HG02678 (cell line): ENCODE results near the gene TMX4.
"Not testable (repeated sequence)": the region's sequence is repeated elsewhere in the genome, so short reads cannot be mapped to it uniquely, and the experiment has no call there.

ENCODE experiments used
- ATAC-seq: cut with Tn5 transposase; IDR thresholded peaks from one replicate; pipeline ENCODE4 v1.9.1; 2021; ENCODE audit warnings: mild to moderate bottlenecking, moderate library complexity; ENCODE audit not compliant: unreplicated experiment

Gene TMX4

GRCh38 chr20:8019246-8019997 is at the start of gene TMX4:
TMX4 (minus strand) TSS chr20:8019761; CDS start chr20:8019613, 148 bp downstream.
- peak; percentile 89 for ATAC-seq

- no peak for ATAC-seq
Observed at GRCh38 chr20:8067082-8067481, 47.5 kb upstream of the TMX4 start.

- no peak for ATAC-seq
Observed at GRCh38 chr20:8066662-8067061, 47.1 kb upstream of the TMX4 start.

- no peak for ATAC-seq
Observed at GRCh38 chr20:8065691-8066090, 46.1 kb upstream of the TMX4 start.

- no peak for ATAC-seq
Observed at GRCh38 chr20:8062756-8063155, 43.2 kb upstream of the TMX4 start.

GRCh38 chr20:8061861-8062518 is 42.4 kb upstream of the TMX4 start:
- ATAC-seq: no peak

- ATAC-seq: no peak
Observed at GRCh38 chr20:8060977-8061376, 41.4 kb upstream of the TMX4 start.

GRCh38 chr20:8057871-8058270 is 38.3 kb upstream of the TMX4 start:
- ATAC-seq: no peak

- no peak for ATAC-seq
Observed at GRCh38 chr20:8055096-8055495, 35.5 kb upstream of the TMX4 start.

- ATAC-seq: no peak
Observed at GRCh38 chr20:8050157-8050837, 30.7 kb upstream of the TMX4 start.

- ATAC-seq: no peak
Observed at GRCh38 chr20:8049310-8049709, 29.7 kb upstream of the TMX4 start.

GRCh38 chr20:8045946-8046345 is 26.4 kb upstream of the TMX4 start:
- ATAC-seq: no peak

- peak; percentile 93 for ATAC-seq
Observed at GRCh38 chr20:8043687-8044282, 24.2 kb upstream of the TMX4 start.

GRCh38 chr20:8039042-8039441 is 19.5 kb upstream of the TMX4 start:
- ATAC-seq: no peak

- ATAC-seq: no peak
Observed at GRCh38 chr20:8036771-8037170, 17.2 kb upstream of the TMX4 start.

GRCh38 chr20:8033151-8033841 is 13.7 kb upstream of the TMX4 start:
- ATAC-seq: no peak

GRCh38 chr20:8032499-8032898 is 12.9 kb upstream of the TMX4 start:
- ATAC-seq: no peak

- ATAC-seq: not testable (repeated sequence)
Observed at GRCh38 chr20:8031539-8031938, 12.0 kb upstream of the TMX4 start.

- no peak for ATAC-seq
Observed at GRCh38 chr20:8021541-8022269, 2.1 kb upstream of the TMX4 start.
